Adrenal gland (tissue), 12 donors: ENCODE measurements around the gene FAM241A. TPM values are rescaled to one million over a fixed set of nuclear protein-coding genes. Genes with fewer than 3 reads are reported as not detected.

ENCODE experiments used
- DNase-seq, 7 donors: peaks; one replicate each; pipeline ENCODE4 v3.0.0-alpha.2; 2019 to 2020
- H3K27ac ChIP-seq, 5 donors: fragments of 200-600 bp; sonication (generic) in 4 of 5; 1 replicate in 3 of 5; 2 replicates in 2 of 5; pipeline versions ENCODE4 v1.5.1 to v1.8.0; 2016 to 2020; ENCODE audit warnings: mild to moderate bottlenecking in 1 of 5
- H3K27me3 ChIP-seq: fragments of 200-600 bp; 2 replicates; pipeline ENCODE4 v1.8.0; 2021
- H3K36me3 ChIP-seq, 2 donors: fragments of 200-600 bp; replicated peaks in 1 of 2; 1 replicate in 1 of 2; 2 replicates in 1 of 2; pipeline versions ENCODE4 v1.5.1 to v1.8.0; 2018 to 2022
- H3K4me1 ChIP-seq, 2 donors: fragments of 200-600 bp; replicated peaks in 1 of 2; 1 replicate in 1 of 2; 2 replicates in 1 of 2; pipeline versions ENCODE4 v1.5.1 to v1.8.0; 2018 to 2021
- H3K4me3 ChIP-seq, 4 donors: fragments of 200-600 bp; sonication (generic) in 3 of 4; one replicate each; pipeline ENCODE4 v1.5.1; 2016 to 2018
- H3K9me3 ChIP-seq, 3 donors: fragments of 200-600 bp; sonication (generic) in 1 of 3; replicated peaks in 1 of 3; 1 replicate in 2 of 3; 2 replicates in 1 of 3; pipeline versions ENCODE4 v1.5.1 to v1.8.0; 2016 to 2021
- POLR2A ChIP-seq, 2 donors: fragments of 450-650 bp; IDR thresholded peaks; one replicate each; pipeline ENCODE4 v1.6.1; 2017; ENCODE audit warnings: antibody characterized with exemption in 2 of 2, mild to moderate bottlenecking in 2 of 2, moderate library complexity in 1 of 2
- WGBS, 4 donors: extraction: QIAGEN DNeasy Blood & Tissue Kit in 2 of 4; methylation state at CpG; one replicate each; pipeline versions ENCODE4 v1.1.5 to v1.1.7; 2013 to 2017; 5-methylcytosine and 5-hydroxymethylcytosine counted together
- intact Hi-C, 2 donors: fragments of 100-400 bp; cut with DNase I; formaldehyde crosslinking; loops; one replicate each; pipeline versions ENCODE4 v1.14.1 to v1.15.0; 2022 to 2023
- polyA plus RNA-seq, 3 donors: library from polyadenylated mRNA; stranded (reverse); fragments of 200-250 nt in 2 of 3; fragments of 350-450 nt in 1 of 3; fragmentation: Illumina TruSeq in 1 of 3; extraction: RNeasy Lipid Tissue Mini Kit (QIAGEN cat#74804) in 1 of 3; gene quantifications; one replicate each; pipeline ENCODE4 v1.2.3, GENCODE V29; 2013 to 2014
- total RNA-seq, 9 donors: library from RNA; depleted of rRNA in 4 of 9; stranded (reverse); fragments of >200 nt in 4 of 9; fragments of 120-200 nt in 1 of 9; fragmentation: NEBNext Ultra II Directional in 1 of 9; extraction: Animal tissue kit (Norgen Biotek cat#: 25700) in 1 of 9; gene quantifications; one replicate each; pipeline versions ENCODE4 v1.1.0 to v1.2.4, GENCODE V29; 2013 to 2023
- TF ChIP-seq, protein P1 (sequence below), 6 experiments: fragments of 450-650 bp in 4 of 6; fragments of 200-600 bp in 2 of 6; sonication (generic) in 1 of 6; IDR thresholded peaks; 1 replicate in 5 of 6; 2 replicates in 1 of 6; pipeline versions ENCODE4 v1.5.1 to v1.8.0; 2016 to 2021; ENCODE audit warnings: antibody characterized with exemption in 6 of 6, mild to moderate bottlenecking in 2 of 6, moderate library complexity in 1 of 6
- donor health status: healthy with polysubstance abuse.
- donor health status: Bipolar disorder and iron deficiency.
- donor health status: DM: yes; HTN: yes; CAD: no.
- donor health status: DM: no; HTN: no; CAD: no.
- donor health status: DM: no; HTN: no; CAD: no.
- donor health status: DM: yes; HTN: yes; CAD: no.

The FAM241A gene
- total and polyA plus RNA-seq, 12 donors, result 0.55 to 4.6 (median 2.8) TPM

DNA sequence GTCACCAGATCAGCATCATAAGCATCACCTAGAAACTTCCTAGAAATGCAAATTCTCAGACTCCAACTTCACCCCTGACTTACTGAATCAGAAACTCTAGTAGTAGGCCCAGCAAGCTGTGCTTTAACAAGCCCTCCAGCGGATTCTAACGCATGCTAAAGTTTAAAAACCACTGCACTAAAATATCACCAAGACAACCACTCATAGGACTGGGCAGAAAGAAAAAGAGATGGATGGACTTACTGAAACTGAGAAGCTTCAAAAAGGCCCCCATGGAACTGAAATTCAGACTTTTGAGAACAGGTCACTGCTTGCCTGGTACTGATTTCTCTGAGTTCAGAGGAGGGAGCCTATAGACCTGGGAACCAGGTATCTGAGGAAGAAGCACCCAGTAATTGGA is 40.1 kb downstream of the FAM241A start:
- no peaks in the 10 kb centered on the region for H3K9me3 ChIP-seq
- no peaks in the 10 kb centered on the region for H3K27me3 ChIP-seq
- intact Hi-C loops, result no loop called here
- TF ChIP-seq POLR2A (IDR thresholded peaks at IDR 0.05), result no peak
- TF ChIP-seq, protein P1, sequence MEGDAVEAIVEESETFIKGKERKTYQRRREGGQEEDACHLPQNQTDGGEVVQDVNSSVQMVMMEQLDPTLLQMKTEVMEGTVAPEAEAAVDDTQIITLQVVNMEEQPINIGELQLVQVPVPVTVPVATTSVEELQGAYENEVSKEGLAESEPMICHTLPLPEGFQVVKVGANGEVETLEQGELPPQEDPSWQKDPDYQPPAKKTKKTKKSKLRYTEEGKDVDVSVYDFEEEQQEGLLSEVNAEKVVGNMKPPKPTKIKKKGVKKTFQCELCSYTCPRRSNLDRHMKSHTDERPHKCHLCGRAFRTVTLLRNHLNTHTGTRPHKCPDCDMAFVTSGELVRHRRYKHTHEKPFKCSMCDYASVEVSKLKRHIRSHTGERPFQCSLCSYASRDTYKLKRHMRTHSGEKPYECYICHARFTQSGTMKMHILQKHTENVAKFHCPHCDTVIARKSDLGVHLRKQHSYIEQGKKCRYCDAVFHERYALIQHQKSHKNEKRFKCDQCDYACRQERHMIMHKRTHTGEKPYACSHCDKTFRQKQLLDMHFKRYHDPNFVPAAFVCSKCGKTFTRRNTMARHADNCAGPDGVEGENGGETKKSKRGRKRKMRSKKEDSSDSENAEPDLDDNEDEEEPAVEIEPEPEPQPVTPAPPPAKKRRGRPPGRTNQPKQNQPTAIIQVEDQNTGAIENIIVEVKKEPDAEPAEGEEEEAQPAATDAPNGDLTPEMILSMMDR (IDR thresholded peaks at IDR 0.05), result no peak
- no peak for DNase-seq
- no peaks in the 10 kb centered on the region for H3K4me1 ChIP-seq
- no peak overlapping the region for H3K27ac ChIP-seq
- H3K4me3 ChIP-seq, result no peak overlapping the region
- WGBS, 4 donors, result 95 to 100% (median 98%) methylated on average over 2 of the region's 2 CpGs
- peaks cover 0 to 5% of the 10 kb centered on the region in 2 donors for H3K36me3 ChIP-seq

DNA sequence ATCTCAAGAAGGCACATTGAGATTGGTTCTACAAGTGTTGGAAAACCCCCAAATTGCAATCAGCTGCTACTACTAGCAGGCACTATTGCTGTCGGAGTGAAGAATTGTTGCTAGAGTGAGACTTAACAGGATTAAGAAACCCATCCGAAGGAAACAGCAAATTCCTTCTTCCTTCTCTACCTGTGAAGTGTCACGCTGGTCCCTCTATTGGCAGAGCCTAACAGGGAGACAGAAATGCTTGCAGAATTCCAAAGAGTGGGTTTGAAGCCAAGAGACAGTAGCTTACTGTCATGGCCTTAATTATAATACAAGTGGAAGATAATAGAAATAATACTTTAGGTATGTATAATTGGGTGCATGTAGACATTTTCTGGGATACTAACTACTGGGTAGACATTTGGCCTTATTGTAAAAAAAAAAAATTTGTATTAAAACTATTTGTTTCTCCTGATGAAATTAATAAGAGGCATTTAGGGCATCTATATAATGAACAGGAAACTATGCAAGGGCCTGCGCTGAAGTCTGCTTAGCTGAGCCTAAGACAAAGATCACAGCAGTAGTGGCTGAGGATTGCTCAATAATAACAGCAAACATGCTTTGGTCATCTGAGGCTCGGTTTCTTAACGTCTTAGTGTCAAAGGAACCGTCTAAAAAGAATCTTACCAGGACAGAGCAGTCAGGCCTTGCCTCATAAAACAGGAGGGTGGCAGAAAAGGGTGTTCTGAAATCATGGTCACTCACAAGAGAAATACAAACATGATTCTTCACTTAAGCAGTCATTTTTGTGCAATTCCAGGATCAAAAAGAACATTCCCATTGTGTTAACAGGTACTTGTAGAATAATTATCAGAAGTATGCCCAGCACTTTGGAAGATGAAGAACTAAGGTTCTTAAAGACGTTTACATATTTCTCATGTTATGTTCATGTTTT is 40.8 kb downstream of the FAM241A start:
- Histone ChIP-seq H3K27me3 (no peaks in the 10 kb centered on the region), H3K9me3 (no peaks in the 10 kb centered on the region), H3K36me3 (peaks cover 0 to 5% of the 10 kb centered on the region in 2 donors), H3K4me3 (no peak overlapping the region), H3K27ac (no peak overlapping the region), H3K4me1 (no peaks in the 10 kb centered on the region)
- DNase-seq, result no peak
- TF ChIP-seq POLR2A (IDR thresholded peaks at IDR 0.05), result no peak
- TF ChIP-seq, protein P1 (IDR thresholded peaks at IDR 0.05), result no peak
- 74 to 80% (median 77%) methylated on average over 8 of the region's 8 CpGs for WGBS, 4 donors
- intact Hi-C loops, result no loop called here

GRCh38 chr4:112189754-112190153 is 44.5 kb downstream of the FAM241A start:
- H3K9me3 ChIP-seq, result no peaks in the 10 kb centered on the region
- TF ChIP-seq POLR2A (IDR thresholded peaks at IDR 0.05), result no peak
- TF ChIP-seq, protein P1 (IDR thresholded peaks at IDR 0.05), result no peak
- intact Hi-C loops, result no loop called here
- WGBS, 4 donors, result 71 to 81% (median 74%) methylated on average over 2 of the region's 2 CpGs
- peaks cover 0 to 5% of the 10 kb centered on the region in 2 donors for H3K36me3 ChIP-seq
- no peak for DNase-seq
- no peak overlapping the region for H3K4me3 ChIP-seq
- H3K27me3 ChIP-seq, result no peaks in the 10 kb centered on the region
- no peak overlapping the region for H3K27ac ChIP-seq
- no peaks in the 10 kb centered on the region for H3K4me1 ChIP-seq

GRCh38 chr4:112190684-112191083 is 45.4 kb downstream of the FAM241A start:
- 88 to 94% (median 90%) methylated on average over 8 of the region's 8 CpGs for WGBS, 4 donors
- intact Hi-C loops, result no loop called here
- H3K27ac ChIP-seq, result no peak overlapping the region
- H3K9me3 ChIP-seq, result no peaks in the 10 kb centered on the region
- no peaks in the 10 kb centered on the region for H3K4me1 ChIP-seq
- DNase-seq, result no peak
- TF ChIP-seq POLR2A (IDR thresholded peaks at IDR 0.05), result no peak
- TF ChIP-seq, protein P1 (IDR thresholded peaks at IDR 0.05), result no peak
- no peak overlapping the region for H3K4me3 ChIP-seq
- H3K36me3 ChIP-seq, result peaks cover 0 to 5% of the 10 kb centered on the region in 2 donors
- H3K27me3 ChIP-seq, result no peaks in the 10 kb centered on the region
